Limb (tissue), 2 donors: Measurements from ENCODE around the gene ABI3.

ENCODE experiments used
- DNase-seq, 2 donors: peaks; one replicate each; pipeline ENCODE4 v3.0.0-alpha.2; 2016; ENCODE audit errors: extremely low spot score in 2 of 2

The ABI3 gene

DNA sequence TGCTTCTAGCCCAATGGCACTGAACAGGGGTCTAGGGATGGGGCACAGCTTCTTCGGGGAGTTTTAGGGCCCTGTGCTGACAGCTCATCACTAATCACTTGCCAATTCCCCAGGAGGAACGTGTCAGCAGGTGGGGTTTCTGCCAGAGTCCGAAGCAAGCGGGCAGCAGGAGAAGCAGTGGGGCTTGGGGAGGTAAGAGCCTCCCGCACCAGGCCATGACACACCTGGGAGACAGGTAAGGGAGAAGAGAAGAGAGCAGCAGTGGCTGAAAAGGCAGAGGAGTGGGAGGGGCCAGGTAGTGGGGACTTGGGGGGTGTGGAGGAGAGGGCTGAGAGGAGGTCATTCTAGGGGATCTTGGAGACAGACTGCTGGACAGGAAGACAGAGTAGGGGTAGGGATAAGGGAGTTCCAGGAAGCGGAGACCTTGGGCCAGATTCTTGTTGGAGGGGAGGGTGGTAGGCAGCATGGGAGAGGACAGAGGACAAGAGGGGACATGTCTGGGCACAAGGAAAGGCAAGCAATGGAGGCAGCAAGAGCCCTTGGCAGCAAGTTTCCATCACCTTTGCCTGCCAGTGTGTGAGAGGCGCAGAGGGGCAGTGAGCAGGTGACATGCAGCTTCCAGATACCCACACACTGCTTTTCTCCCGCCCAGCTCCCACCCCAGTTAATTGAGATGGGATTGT, 15.2 kb downstream of the ABI3 start:
- DNase-seq, result no peak

DNA sequence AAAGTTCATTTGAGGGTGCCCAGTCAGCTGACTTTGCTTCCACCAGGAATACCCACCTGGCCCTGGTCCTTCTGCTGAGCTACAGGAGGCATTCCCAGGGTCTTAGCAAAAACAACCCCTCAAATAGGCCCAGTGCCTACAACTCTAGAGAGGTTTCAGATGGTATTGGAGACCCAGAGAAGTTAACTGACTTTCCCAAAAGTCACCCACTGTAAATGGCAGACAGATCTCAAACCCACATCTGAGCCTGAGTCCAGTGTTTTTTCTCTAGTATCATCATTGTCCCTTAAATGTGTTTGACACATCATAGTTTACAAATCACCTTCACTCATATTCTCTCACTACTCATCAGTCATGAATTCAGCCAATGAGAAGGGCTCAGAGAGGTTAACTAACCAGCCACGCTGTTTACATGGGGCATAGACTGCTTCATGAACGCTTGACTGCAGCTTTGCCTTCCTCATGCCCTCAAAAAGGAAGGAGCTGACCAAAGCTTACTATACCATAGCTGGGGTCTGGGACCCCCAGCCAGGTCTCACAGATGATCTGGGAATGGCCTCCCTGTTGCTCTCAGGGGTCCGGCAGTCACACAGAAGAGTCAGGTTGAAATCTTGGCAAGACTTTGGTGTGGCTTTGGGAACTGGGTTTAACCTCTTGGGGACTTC, 16.4 kb downstream of the ABI3 start:
- no peak for DNase-seq

GRCh38 chr17:49227436-49228261, 17.1 kb downstream of the ABI3 start:
- DNase-seq, result peak; percentile 19 to 79

DNA sequence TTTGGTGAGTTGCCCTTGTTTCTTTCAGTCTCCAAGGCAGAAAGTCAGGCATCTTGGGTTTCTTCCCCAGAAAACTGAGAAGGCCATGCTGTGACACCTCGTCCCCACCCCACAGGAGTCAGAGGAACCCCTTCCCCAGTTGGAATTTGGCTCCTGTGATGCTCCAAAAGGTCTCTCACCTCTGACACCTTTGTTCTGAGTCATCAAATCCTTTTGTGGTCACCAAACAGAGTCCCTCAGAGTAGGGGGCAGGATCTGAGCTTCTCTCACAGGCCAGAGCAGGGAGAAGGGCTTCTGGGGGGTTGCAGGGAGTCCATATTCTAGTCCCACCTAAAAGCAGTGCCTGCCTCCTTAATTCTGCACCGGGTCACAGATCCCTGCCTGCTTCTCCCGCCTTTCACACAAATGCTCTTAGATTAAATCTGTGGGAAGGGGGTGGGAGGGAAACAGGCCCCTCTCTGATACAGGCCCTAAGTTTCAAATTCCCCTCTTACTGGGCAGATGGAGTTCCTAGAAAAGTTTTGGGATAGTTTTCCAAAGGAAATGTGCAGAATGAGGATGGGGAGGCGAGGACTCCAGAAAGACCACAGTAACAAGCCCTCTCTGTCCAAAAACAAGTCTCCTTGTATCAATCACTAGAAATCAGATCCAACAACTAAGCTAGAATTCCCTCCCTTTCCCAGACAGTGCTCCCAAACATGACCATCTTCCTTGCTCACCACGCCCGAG, 18.7 kb downstream of the ABI3 start:
- DNase-seq, result no peak

DNA sequence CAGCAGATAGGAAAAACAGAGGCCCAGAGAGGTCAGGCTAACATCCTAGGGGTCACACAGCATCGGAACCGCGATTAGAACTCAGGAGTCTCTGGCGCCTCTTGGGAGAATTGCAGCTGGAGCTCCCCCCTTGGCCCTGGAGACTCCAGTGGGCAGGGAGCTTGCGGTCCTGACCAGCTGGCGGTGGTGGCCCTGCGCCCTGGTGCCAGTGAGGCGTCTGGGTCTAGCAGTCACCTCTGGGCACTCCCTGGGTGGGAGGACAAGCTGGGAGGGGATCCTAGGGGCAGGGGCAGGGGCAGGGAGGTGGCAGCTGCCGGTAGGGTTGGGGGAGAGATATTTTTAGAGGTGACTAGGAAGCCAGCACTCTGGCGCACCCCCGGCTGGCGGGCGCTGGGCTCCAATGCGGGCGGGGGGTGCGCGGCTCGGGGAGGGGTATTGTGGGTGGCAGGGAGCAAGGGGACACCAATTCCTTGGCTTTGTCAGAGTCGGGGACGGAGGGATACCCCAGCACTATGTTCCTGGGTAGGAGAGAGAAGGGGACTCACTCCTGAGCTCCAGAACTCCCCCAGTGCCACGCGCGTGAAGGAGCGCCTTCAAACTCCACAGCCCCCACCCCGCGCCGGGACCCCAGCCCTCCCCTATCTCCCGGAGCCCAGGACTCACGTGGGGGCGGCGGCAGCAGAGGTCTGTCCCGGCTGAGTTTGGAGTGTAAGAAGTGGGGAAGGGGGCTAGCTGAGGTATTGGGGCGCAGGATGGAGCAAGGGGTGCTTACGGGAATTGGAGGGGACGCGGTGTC, 19.5 kb downstream of the ABI3 start:
- peak in 1 of 2 donors; percentile 49 for DNase-seq

- DNase-seq, result peak; percentile 86 to 90
Observed at GRCh38 chr17:49230636-49231562, 20.4 kb downstream of the ABI3 start, which contains the start of gene PHOSPHO1. Gene PHOSPHO1, minus strand, starts transcription at chr17:49230787. Its CDS starts 4,096 bp downstream, at chr17:49226691.

GRCh38 chr17:49231563-49231894, 21.0 kb downstream of the ABI3 start:
- no peak for DNase-seq

DNA sequence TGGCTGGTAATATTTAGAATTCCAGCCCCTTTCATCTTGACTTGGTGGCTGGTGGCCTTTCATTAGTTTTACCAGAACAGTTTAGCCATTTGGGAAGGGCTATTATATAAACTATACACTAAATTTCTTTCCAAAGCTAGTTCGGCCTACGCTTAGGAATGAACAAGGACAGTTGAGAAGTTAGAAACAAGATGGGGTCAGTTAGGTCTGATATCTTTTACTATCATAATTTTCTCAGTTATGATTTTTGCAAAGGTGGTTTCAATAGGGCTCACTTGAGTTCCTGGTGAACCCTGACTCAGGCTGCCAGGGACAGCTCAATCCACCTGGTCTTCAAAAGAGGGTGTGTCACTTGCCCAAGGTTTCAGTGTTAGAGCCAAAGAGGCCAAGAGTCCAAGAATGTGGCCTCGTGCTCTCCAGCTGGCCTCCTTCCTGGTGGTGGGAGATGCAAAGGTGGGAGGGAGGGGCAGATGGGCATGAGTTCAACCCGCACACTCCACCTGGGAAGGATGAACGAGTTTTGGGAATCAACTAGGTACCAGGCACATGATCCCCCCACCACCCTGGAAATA, 24.1 kb downstream of the ABI3 start:
- no peak for DNase-seq

DNA sequence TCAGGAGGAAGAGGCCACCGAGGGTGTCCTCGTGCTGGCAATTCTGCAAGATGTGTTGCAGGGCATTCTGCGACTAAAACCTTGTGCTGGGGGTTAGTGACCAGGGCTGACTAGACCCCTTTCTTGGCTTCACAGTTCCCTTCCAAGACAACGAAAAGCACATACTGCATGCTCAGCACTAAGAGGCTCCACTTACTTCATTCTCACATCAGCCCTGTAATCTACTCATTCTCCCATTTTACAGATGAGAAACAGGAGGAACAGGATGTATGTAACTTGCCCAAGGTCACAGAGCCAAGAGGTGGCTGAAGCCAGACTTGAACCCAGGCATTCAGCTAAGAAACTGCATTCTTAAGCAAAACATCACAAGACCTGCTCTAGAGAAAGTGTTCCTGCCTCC, 25.4 kb downstream of the ABI3 start:
- no peak for DNase-seq

DNA sequence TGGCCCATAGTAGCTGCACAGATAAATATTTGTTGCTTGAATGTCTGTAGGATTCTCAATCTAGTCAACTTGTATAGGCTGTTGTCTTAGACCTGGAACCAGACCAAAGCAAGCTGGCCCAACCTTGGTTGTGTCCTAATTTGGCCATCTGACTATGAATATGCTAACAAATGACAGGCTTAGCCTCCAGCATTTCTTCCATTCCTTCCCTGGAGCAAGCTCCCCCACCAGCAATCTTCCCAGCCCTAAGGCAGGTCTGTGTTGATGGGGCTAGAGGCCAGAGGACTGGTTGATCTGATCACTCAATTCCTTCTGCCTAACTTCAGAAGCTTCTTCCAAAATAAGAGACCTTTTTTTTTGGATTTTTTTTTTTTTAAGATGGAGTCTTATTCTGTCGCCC, 29.5 kb downstream of the ABI3 start:
- DNase-seq, result no peak

- no peak for DNase-seq
Observed at GRCh38 chr17:49240619-49241018, 30.1 kb downstream of the ABI3 start.

- no peak for DNase-seq
Observed at GRCh38 chr17:49241040-49241439, 30.5 kb downstream of the ABI3 start.

- no peak for DNase-seq
Observed at GRCh38 chr17:49241692-49242397, 31.3 kb downstream of the ABI3 start.

DNA sequence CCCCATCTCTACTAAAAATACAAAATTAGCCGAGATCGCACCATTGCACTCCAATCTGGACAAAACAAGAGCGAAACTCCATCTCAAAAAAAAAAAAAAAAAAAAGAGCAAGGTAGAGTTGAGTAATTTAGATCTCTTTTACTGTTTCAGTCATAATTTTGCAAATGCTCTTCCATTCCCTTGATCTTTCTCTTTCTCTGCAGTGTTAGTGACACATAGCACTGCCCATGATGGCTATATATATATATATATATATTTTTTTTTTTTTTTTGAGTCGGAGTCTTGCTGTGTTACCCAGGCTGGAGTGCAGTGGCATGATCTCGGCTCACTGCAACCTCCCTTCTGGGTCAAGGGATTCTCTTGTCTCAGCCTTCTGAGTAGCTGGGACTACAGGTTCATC, 32.3 kb downstream of the ABI3 start:
- no peak for DNase-seq

GRCh38 chr17:49244839-49245238, 34.3 kb downstream of the ABI3 start:
- no peak for DNase-seq

- no peak for DNase-seq
Observed at GRCh38 chr17:49247944-49248343, 37.4 kb downstream of the ABI3 start.

DNA sequence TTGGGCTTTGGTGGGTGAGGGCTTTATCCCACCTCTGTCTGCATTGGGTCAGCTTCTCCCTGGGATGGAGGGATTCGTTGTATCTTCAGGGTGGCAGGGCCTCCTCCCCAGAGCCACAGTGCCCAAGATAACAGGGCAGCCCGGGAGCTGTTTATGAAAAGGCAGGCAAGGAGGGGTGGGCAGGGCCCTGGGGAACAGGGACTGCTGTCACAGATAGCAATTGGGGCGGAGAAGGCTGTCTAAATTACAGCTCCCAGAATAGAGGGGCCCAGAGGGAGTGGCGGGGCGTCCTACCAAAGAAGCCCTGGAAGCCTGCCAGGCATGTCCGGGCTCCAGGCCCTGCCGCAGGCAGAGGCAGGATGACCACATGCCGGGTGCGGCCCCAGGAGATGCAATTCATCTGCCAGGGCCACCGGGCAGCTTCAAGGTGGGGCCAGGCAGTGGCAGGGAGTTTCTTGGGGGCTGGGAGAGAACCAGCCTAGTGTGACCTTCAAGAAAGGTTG, 38.8 kb downstream of the ABI3 start:
- DNase-seq, result peak in 1 of 2 donors; percentile 51

DNA sequence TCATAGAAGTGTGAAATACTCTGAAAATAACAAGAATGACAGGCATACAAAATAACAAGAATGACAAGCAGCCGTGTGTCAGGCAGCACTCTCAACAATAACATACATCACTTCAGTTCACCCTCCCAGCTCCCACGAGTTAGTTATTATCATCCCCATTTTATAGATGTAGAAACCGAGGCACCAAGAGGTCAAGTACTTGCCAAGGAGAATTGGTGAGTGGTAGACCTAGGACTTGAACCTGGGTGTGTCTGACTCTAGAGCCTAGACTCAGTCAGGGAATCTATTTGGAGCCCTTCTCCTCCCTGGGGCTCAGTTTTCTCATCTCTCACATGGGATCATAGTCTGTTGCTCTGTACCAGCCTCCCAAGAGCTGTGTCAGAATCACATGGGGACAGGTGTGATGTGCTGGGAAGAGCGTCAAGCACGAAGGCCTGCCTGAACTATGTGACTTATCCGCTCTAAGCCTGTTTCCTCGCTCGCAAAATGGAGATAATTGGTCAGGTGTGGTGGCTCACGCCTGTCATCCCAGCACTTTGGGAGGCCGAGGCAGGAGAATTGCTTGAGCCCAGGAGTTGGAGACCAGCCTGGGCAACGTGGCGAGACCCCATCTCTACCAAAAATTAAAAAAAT, 39.5 kb downstream of the ABI3 start:
- no peak for DNase-seq
